Astrocyte (in vitro differentiated cells and primary cell): ENCODE results near the gene CHST11. TPM values are rescaled to one million over a fixed set of nuclear protein-coding genes. Genes with fewer than 3 reads are reported as not detected.
A peak's percentile ranks its signal among the peaks of the same experiment; 100 is the strongest.

Source experiments
- DNase-seq: peaks from one replicate; pipeline ENCODE4 v3.0.0-alpha.2; 2010; ENCODE audit warnings: low read depth
- FAIRE-seq: peaks from 2 replicates; lab custom pipeline; 2011; peaks lifted over from hg19 to GRCh38; lab: Jason Lieb, UNC
- H2AFZ ChIP-seq: 2 replicates; pipeline ENCODE4 v1.6.0; 2012; ENCODE audit warnings: low read depth, low read length, inconsistent platforms
- H3K27ac ChIP-seq: 2 replicates; pipeline ENCODE4 v1.5.1; 2011; ENCODE audit warnings: low read depth, low read length, inconsistent platforms
- H3K27me3 ChIP-seq: 2 replicates; pipeline ENCODE4 v1.6.0; 2011; ENCODE audit warnings: low read length, inconsistent platforms; ENCODE audit not compliant: insufficient read depth
- H3K36me3 ChIP-seq: 2 replicates; pipeline ENCODE4 v1.5.1; 2011; ENCODE audit warnings: low read length, inconsistent platforms; ENCODE audit not compliant: insufficient read depth
- H3K4me1 ChIP-seq: 2 replicates; pipeline ENCODE4 v1.5.1; 2011; ENCODE audit warnings: low read length, inconsistent platforms; ENCODE audit not compliant: insufficient read depth
- H3K4me2 ChIP-seq: 2 replicates; pipeline ENCODE4 v1.6.0; 2012; ENCODE audit warnings: low read length, inconsistent platforms
- H3K4me3 ChIP-seq: 2 replicates; pipeline ENCODE4 v1.5.1; 2011; ENCODE audit warnings: low read depth, mild to moderate bottlenecking, low read length, inconsistent platforms; ENCODE audit not compliant: insufficient read depth
- H3K79me2 ChIP-seq: 2 replicates; pipeline ENCODE4 v1.6.0; 2012; ENCODE audit warnings: mild to moderate bottlenecking, low read length, inconsistent platforms; ENCODE audit not compliant: insufficient read depth
- H3K9ac ChIP-seq: 2 replicates; pipeline ENCODE4 v1.6.0; 2012; ENCODE audit warnings: mild to moderate bottlenecking, low read length, inconsistent platforms
- H3K9me3 ChIP-seq: 2 replicates; pipeline ENCODE4 v1.5.1; 2012; ENCODE audit warnings: low read depth, mild to moderate bottlenecking, low read length, inconsistent platforms; ENCODE audit not compliant: insufficient read depth
- H4K20me1 ChIP-seq: 2 replicates; pipeline ENCODE4 v1.6.0; 2012; ENCODE audit warnings: low read length, inconsistent platforms; ENCODE audit not compliant: insufficient read depth
- H3K27ac Mint-ChIP-seq: one replicate; pipeline ENCODE4 v1.8.0; 2021; ENCODE audit warnings: mild to moderate bottlenecking, mixed read lengths; ENCODE audit not compliant: unreplicated experiment
- H3K27me3 Mint-ChIP-seq: one replicate; pipeline ENCODE4 v1.8.0; 2021; ENCODE audit warnings: low read depth, mixed read lengths; ENCODE audit not compliant: unreplicated experiment
- H3K36me3 Mint-ChIP-seq: one replicate; pipeline ENCODE4 v1.8.0; 2021; ENCODE audit warnings: low read depth, mixed read lengths; ENCODE audit not compliant: unreplicated experiment
- H3K4me1 Mint-ChIP-seq: one replicate; pipeline ENCODE4 v1.8.0; 2021; ENCODE audit warnings: low read depth, mixed read lengths; ENCODE audit not compliant: unreplicated experiment
- H3K4me3 Mint-ChIP-seq: one replicate; pipeline ENCODE4 v1.8.0; 2021; ENCODE audit warnings: mild to moderate bottlenecking, moderate library complexity, mixed read lengths; ENCODE audit not compliant: unreplicated experiment
- H3K9me3 Mint-ChIP-seq: one replicate; pipeline ENCODE4 v1.8.0; 2021; ENCODE audit warnings: mild to moderate bottlenecking, mixed read lengths; ENCODE audit not compliant: unreplicated experiment
- EZH2 ChIP-seq: IDR thresholded peaks from 2 replicates; pipeline ENCODE4 v1.6.1; 2012; ENCODE audit warnings: mild to moderate bottlenecking, low read length, inconsistent platforms; ENCODE audit not compliant: insufficient read depth
- total RNA-seq: library from RNA; stranded (reverse); gene quantifications from 2 replicates; pipeline ENCODE4 v1.2.1, GENCODE V29; 2021
- TF ChIP-seq, protein P1 (sequence below): IDR thresholded peaks from 2 replicates; pipeline ENCODE4 v1.5.1; 2011; ENCODE audit warnings: low read depth, mild to moderate bottlenecking, inconsistent platforms, low read length, moderate library complexity; ENCODE audit not compliant: insufficient read depth

Gene CHST11
- total RNA-seq, 1 donor from 2014 or later, result 30.2 TPM

- H3K4me3 Mint-ChIP-seq, result no peak overlapping the region
- H3K27me3 Mint-ChIP-seq, result no peaks in the 10 kb centered on the region
- H3K27ac Mint-ChIP-seq, result peak overlapping the region; percentile 23
- H3K4me1 Mint-ChIP-seq, result peaks cover 20% of the 10 kb centered on the region
- TF ChIP-seq, protein P1, sequence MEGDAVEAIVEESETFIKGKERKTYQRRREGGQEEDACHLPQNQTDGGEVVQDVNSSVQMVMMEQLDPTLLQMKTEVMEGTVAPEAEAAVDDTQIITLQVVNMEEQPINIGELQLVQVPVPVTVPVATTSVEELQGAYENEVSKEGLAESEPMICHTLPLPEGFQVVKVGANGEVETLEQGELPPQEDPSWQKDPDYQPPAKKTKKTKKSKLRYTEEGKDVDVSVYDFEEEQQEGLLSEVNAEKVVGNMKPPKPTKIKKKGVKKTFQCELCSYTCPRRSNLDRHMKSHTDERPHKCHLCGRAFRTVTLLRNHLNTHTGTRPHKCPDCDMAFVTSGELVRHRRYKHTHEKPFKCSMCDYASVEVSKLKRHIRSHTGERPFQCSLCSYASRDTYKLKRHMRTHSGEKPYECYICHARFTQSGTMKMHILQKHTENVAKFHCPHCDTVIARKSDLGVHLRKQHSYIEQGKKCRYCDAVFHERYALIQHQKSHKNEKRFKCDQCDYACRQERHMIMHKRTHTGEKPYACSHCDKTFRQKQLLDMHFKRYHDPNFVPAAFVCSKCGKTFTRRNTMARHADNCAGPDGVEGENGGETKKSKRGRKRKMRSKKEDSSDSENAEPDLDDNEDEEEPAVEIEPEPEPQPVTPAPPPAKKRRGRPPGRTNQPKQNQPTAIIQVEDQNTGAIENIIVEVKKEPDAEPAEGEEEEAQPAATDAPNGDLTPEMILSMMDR, result no peak
- TF ChIP-seq EZH2, result no peak
- peaks cover 5% of the 10 kb centered on the region for H3K36me3 Mint-ChIP-seq
- H3K79me2 ChIP-seq, result peaks cover 3% of the 10 kb centered on the region
- no peak overlapping the region for H3K9ac ChIP-seq
- no peaks in the 10 kb centered on the region for H3K9me3 Mint-ChIP-seq
- no peak overlapping the region for H3K27ac ChIP-seq
- H3K9me3 ChIP-seq, result no peaks in the 10 kb centered on the region
- FAIRE-seq (peak; percentile 49), DNase-seq (peak; percentile 78)
- no peaks in the 10 kb centered on the region for H3K36me3 ChIP-seq
- H3K4me2 ChIP-seq, result peak overlapping the region; percentile 52
- H2AFZ ChIP-seq, result no peak overlapping the region
- H3K4me1 ChIP-seq, result peaks cover 18% of the 10 kb centered on the region
- no peak overlapping the region for H3K4me3 ChIP-seq
- no peaks in the 10 kb centered on the region for H3K27me3 ChIP-seq
- H4K20me1 ChIP-seq, result peaks cover 57% of the 10 kb centered on the region
These were observed 293.3 kb downstream of the CHST11 start for GRCh38 chr12:104750061-104750460.

GRCh38 chr12:104751120-104751519, 294.4 kb downstream of the CHST11 start:
- H3K9ac ChIP-seq, result no peak overlapping the region
- H4K20me1 ChIP-seq, result peaks cover 55% of the 10 kb centered on the region
- no peaks in the 10 kb centered on the region for H3K27me3 Mint-ChIP-seq
- peaks cover 18% of the 10 kb centered on the region for H3K4me1 ChIP-seq
- H3K36me3 ChIP-seq, result no peaks in the 10 kb centered on the region
- H3K4me2 ChIP-seq, result no peak overlapping the region
- H3K4me1 Mint-ChIP-seq, result peaks cover 20% of the 10 kb centered on the region
- H3K9me3 ChIP-seq, result no peaks in the 10 kb centered on the region
- no peak overlapping the region for H3K4me3 ChIP-seq
- H3K79me2 ChIP-seq, result peaks cover 3% of the 10 kb centered on the region
- TF ChIP-seq, protein P1, result no peak
- no peak for TF ChIP-seq EZH2
- FAIRE-seq (no peak), DNase-seq (no peak)
- no peaks in the 10 kb centered on the region for H3K9me3 Mint-ChIP-seq
- H3K27ac Mint-ChIP-seq, result no peak overlapping the region
- H3K27me3 ChIP-seq, result no peaks in the 10 kb centered on the region
- peaks cover 6% of the 10 kb centered on the region for H3K36me3 Mint-ChIP-seq
- H3K27ac ChIP-seq, result no peak overlapping the region
- H2AFZ ChIP-seq, result no peak overlapping the region
- H3K4me3 Mint-ChIP-seq, result no peak overlapping the region

DNA sequence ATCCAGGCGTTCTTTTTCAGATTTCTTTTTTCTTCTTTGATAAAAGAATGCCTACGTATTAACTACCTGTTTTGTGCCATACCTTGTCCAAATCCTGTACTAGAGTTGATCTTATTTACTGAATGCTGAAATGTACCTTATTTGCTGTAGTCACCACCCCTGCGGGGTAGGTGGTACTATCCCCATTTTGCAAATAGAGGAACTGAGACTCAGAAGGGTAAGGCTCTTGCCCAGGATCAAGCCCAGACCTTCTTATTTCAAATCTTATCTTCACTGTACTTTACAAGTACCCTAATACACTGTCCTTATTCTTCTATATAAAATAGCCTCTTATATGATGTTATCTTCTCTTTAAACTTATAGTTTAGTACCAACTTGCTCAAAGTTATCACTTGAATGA, 294.8 kb downstream of the CHST11 start:
- Mint-ChIP-seq H3K27me3 (no peaks in the 10 kb centered on the region), H3K4me1 (peaks cover 20% of the 10 kb centered on the region), H3K27ac (no peak overlapping the region), H3K36me3 (peaks cover 8% of the 10 kb centered on the region), H3K4me3 (no peak overlapping the region), H3K9me3 (no peaks in the 10 kb centered on the region)
- H3K27ac ChIP-seq, result no peak overlapping the region
- FAIRE-seq, result no peak
- no peak for TF ChIP-seq EZH2
- TF ChIP-seq, protein P1, result no peak
- H3K27me3 ChIP-seq, result no peaks in the 10 kb centered on the region
- no peaks in the 10 kb centered on the region for H3K9me3 ChIP-seq
- H2AFZ ChIP-seq, result no peak overlapping the region
- peaks cover 18% of the 10 kb centered on the region for H3K4me1 ChIP-seq
- no peaks in the 10 kb centered on the region for H3K36me3 ChIP-seq
- no peak for DNase-seq
- H3K9ac ChIP-seq, result no peak overlapping the region
- H3K4me3 ChIP-seq, result no peak overlapping the region
- peaks cover 51% of the 10 kb centered on the region for H4K20me1 ChIP-seq
- H3K4me2 ChIP-seq, result no peak overlapping the region
- H3K79me2 ChIP-seq, result peaks cover 3% of the 10 kb centered on the region
